WTC11 (cell line): ENCODE results near the gene EXOC1.

ENCODE experiments used
- CTCF ChIP-seq: fragments of 200-600 bp; IDR thresholded peaks from 2 replicates; pipeline ENCODE4 v1.8.0; 2022; ENCODE audit warnings: antibody characterized with exemption
- GTF2I ChIP-seq: fragments of 250-450 bp; sonication (Bioruptor Pico); conservative IDR thresholded peaks from 2 replicates; pipeline ENCODE4 v1.4.0; 2021; ENCODE audit warnings: mild to moderate bottlenecking
- IRF2 ChIP-seq: sonication (generic); formaldehyde crosslinking; IDR thresholded peaks from 2 replicates; pipeline ENCODE4 v1.8.0; 2022; ENCODE audit warnings: low read depth, missing genetic modification reagents, borderline replicate concordance
- JUN ChIP-seq: sonication (generic); formaldehyde crosslinking; IDR thresholded peaks from 2 replicates; pipeline ENCODE4 v1.8.0; 2023; ENCODE audit warnings: mild to moderate bottlenecking, missing genetic modification reagents
- TEAD4 ChIP-seq: sonication (generic); formaldehyde crosslinking; IDR thresholded peaks from 2 replicates; pipeline ENCODE4 v1.8.0; 2022; ENCODE audit warnings: mild to moderate bottlenecking, missing genetic modification reagents
- ZNF416 ChIP-seq: fragments of 250-450 bp; sonication (Bioruptor Pico); IDR thresholded peaks from 2 replicates; pipeline ENCODE4 v1.9.0; 2021; ENCODE audit warnings: mild to moderate bottlenecking, inconsistent platforms
- ZSCAN18 ChIP-seq: fragments of 250-450 bp; sonication (Bioruptor Pico); IDR thresholded peaks from 2 replicates; pipeline ENCODE4 v2.1.2; 2022; ENCODE audit warnings: mild to moderate bottlenecking, moderate library complexity

- TF ChIP-seq JUN (CRISPR knock-in tag) (no peak), GTF2I (CRISPR knock-in tag) (no peak), CTCF (no peak), IRF2 (CRISPR knock-in tag) (no peak), ZNF416 (CRISPR knock-in tag) (no peak), ZSCAN18 (CRISPR knock-in tag) (no peak), TEAD4 (CRISPR knock-in tag) (no peak)
Measured at GRCh38 chr4:55884851-55885219, 31.4 kb downstream of the EXOC1 start.
